ENCODE results near the gene TMEM190. TPM values are rescaled to one million over a fixed set of nuclear protein-coding genes. Genes with fewer than 3 reads are reported as not detected.

TMEM190 gene
- total and polyA plus RNA-seq, 7 donors = 0.26 TPM; not detected in 6

GRCh38 chr19:55355213-55355821, 21.3 kb upstream of the TMEM190 start:
- WGBS, 2 donors = 8 to 31% methylated on average over 12 to 13 of the region's 13 CpGs
- intact Hi-C loops (cut with DNase I) = no loop called here
- Histone ChIP-seq H3K27ac (no peak overlapping the region), H3K36me3 (no peaks in the 10 kb centered on the region), H3K9me3 (no peaks in the 10 kb centered on the region), H3K4me1 (peaks cover 0 to 19% (median 17%) of the 10 kb centered on the region in 4 donors), H3K4me3 (no peak overlapping the region), H3K27me3 (peaks cover 28 to 66% (median 53%) of the 10 kb centered on the region in 3 donors)
- DNase-seq = no peak
- TF ChIP-seq, protein P1, sequence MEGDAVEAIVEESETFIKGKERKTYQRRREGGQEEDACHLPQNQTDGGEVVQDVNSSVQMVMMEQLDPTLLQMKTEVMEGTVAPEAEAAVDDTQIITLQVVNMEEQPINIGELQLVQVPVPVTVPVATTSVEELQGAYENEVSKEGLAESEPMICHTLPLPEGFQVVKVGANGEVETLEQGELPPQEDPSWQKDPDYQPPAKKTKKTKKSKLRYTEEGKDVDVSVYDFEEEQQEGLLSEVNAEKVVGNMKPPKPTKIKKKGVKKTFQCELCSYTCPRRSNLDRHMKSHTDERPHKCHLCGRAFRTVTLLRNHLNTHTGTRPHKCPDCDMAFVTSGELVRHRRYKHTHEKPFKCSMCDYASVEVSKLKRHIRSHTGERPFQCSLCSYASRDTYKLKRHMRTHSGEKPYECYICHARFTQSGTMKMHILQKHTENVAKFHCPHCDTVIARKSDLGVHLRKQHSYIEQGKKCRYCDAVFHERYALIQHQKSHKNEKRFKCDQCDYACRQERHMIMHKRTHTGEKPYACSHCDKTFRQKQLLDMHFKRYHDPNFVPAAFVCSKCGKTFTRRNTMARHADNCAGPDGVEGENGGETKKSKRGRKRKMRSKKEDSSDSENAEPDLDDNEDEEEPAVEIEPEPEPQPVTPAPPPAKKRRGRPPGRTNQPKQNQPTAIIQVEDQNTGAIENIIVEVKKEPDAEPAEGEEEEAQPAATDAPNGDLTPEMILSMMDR (IDR thresholded peaks at IDR 0.05) = no peak
- TF ChIP-seq POLR2AphosphoS5 (IDR thresholded peaks at IDR 0.05) (no peak), EP300 (IDR thresholded peaks at IDR 0.05) (no peak), POLR2A (IDR thresholded peaks at IDR 0.05) (no peak)

- Histone ChIP-seq H3K4me1 (peaks cover 0 to 15% (median 12%) of the 10 kb centered on the region in 4 donors), H3K9me3 (no peaks in the 10 kb centered on the region), H3K27me3 (peaks cover 9 to 34% (median 24%) of the 10 kb centered on the region in 3 donors), H3K27ac (no peak overlapping the region), H3K36me3 (no peaks in the 10 kb centered on the region), H3K4me3 (no peak overlapping the region)
- TF ChIP-seq POLR2A (IDR thresholded peaks at IDR 0.05) = no peak
- no peak for TF ChIP-seq EP300 (IDR thresholded peaks at IDR 0.05)
- TF ChIP-seq POLR2AphosphoS5 (IDR thresholded peaks at IDR 0.05) = no peak
- TF ChIP-seq, protein P1 (IDR thresholded peaks at IDR 0.05) = no peak
- intact Hi-C loops (cut with DNase I) = no loop called here
- WGBS, 2 donors = 92% methylated on average over 19 of the region's 19 CpGs
- no peak for DNase-seq
Observed at GRCh38 chr19:55358493-55358892, 18.1 kb upstream of the TMEM190 start.

DNA sequence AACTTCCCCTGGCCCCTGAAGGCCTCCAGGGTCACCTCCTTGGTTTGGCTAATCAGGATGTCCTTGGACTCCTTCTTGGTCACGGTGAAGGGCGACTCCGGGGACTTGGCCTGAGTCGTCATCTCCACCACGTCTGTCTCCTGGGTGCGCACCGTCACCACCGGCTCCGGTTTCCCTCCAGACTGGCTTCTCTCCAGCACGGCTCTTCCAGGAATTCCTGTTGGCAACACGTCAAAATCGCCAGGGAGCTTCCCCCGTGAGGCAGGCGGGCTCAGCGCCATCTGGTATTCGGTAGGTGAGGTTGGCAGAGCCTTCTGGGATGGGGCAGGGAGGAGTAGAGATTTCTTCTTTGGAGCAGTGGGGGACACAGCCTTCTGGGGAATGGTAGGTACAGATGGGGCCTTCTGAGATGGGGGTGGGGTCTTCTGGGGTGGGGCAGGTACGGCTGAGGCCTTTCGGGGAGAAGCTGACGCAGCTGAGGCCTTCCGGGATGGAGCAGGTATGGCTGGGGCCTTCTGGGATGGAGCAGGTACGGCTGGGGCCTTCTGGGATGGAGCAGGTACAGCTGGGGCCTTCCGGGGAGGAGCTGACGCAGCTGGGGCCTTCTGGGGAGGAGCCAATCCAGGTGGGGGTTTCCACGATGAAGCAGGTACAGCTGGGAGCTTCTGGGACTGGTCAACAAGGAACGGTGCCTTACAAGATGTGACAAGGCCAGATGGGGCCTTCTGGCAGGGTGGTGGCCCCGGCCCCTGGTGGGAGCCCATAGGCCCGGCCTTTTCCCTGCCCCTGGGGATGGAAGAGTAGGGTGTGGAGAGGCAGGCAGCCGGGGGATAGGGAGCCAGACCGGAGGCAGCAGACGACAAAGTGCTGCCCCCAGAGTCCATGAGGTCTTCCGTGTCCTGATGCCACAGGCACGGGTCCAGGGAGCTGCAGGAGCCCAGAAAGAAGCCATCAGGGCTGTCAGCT, 17.4 kb upstream of the TMEM190 start:
- no peak overlapping the region for H3K27ac ChIP-seq
- no peaks in the 10 kb centered on the region for H3K36me3 ChIP-seq
- H3K27me3 ChIP-seq = peaks cover 6 to 27% (median 16%) of the 10 kb centered on the region in 3 donors
- H3K4me3 ChIP-seq = no peak overlapping the region
- WGBS, 2 donors = 78 to 83% methylated on average over 32 of the region's 32 CpGs
- intact Hi-C loops (cut with DNase I) = no loop called here
- TF ChIP-seq POLR2AphosphoS5 (IDR thresholded peaks at IDR 0.05) = no peak
- TF ChIP-seq EP300 (IDR thresholded peaks at IDR 0.05) = no peak
- TF ChIP-seq, protein P1 (IDR thresholded peaks at IDR 0.05) = no peak
- no peak for TF ChIP-seq POLR2A (IDR thresholded peaks at IDR 0.05)
- DNase-seq = no peak
- H3K9me3 ChIP-seq = no peaks in the 10 kb centered on the region
- H3K4me1 ChIP-seq = peaks cover 0 to 7% (median 5%) of the 10 kb centered on the region in 4 donors

- H3K4me3 ChIP-seq = no peak overlapping the region
- H3K27me3 ChIP-seq = peaks cover 0 to 15% (median 5%) of the 10 kb centered on the region in 3 donors
- no peaks in the 10 kb centered on the region for H3K4me1 ChIP-seq
- H3K27ac ChIP-seq = no peak overlapping the region
- no peaks in the 10 kb centered on the region for H3K36me3 ChIP-seq
- 91% methylated on average over 16 of the region's 16 CpGs for WGBS, 2 donors
- intact Hi-C loops (cut with DNase I) = no loop called here
- no peaks in the 10 kb centered on the region for H3K9me3 ChIP-seq
- TF ChIP-seq POLR2AphosphoS5 (IDR thresholded peaks at IDR 0.05) (no peak), EP300 (IDR thresholded peaks at IDR 0.05) (no peak), POLR2A (IDR thresholded peaks at IDR 0.05) (no peak)
- TF ChIP-seq, protein P1 (IDR thresholded peaks at IDR 0.05) = no peak
- no peak for DNase-seq
Observed at GRCh38 chr19:55360902-55361301, 15.7 kb upstream of the TMEM190 start.

Data from sigmoid colon (tissue), 7 donors.